Measurements from ENCODE around the gene TREM1.

GRCh38 chr6:41236276-41236675, 50.2 kb downstream of the TREM1 start:
- TF ChIP-seq CTCF (IDR thresholded peaks at IDR 0.05; ENCODE audit: low read length) (no peak), EZH2 (IDR thresholded peaks at IDR 0.05; ENCODE audit: borderline replicate concordance, low read length) (no peak)

Data from OCI-LY1 (cell line).